AG10803 (cell line): ENCODE measurements around the gene PNPLA7.
"Not testable (repeated sequence)": the region's sequence is repeated elsewhere in the genome, so short reads cannot be mapped to it uniquely, and the experiment has no call there.

ENCODE experiments used
- DNase-seq: peaks from one replicate; pipeline ENCODE4 v3.0.0; 2010; ENCODE audit warnings: low read depth
- H3K4me3 ChIP-seq: 2 replicates; pipeline ENCODE4 v1.5.1; 2011; ENCODE audit warnings: mild to moderate bottlenecking, low read length, control low read depth
- TF ChIP-seq, protein P1 (sequence below): conservative IDR thresholded peaks from 2 replicates; pipeline ENCODE4 v1.5.1; 2011; ENCODE audit warnings: mild to moderate bottlenecking, low read length, control low read depth, inconsistent platforms

The PNPLA7 gene

GRCh38 chr9:137550231-137550621 is at the start of gene PNPLA7:
TSS of gene PNPLA7 (minus strand) at chr9:137550402. CDS start at chr9:137550197, 205 bp downstream.
- TF ChIP-seq, protein P1, sequence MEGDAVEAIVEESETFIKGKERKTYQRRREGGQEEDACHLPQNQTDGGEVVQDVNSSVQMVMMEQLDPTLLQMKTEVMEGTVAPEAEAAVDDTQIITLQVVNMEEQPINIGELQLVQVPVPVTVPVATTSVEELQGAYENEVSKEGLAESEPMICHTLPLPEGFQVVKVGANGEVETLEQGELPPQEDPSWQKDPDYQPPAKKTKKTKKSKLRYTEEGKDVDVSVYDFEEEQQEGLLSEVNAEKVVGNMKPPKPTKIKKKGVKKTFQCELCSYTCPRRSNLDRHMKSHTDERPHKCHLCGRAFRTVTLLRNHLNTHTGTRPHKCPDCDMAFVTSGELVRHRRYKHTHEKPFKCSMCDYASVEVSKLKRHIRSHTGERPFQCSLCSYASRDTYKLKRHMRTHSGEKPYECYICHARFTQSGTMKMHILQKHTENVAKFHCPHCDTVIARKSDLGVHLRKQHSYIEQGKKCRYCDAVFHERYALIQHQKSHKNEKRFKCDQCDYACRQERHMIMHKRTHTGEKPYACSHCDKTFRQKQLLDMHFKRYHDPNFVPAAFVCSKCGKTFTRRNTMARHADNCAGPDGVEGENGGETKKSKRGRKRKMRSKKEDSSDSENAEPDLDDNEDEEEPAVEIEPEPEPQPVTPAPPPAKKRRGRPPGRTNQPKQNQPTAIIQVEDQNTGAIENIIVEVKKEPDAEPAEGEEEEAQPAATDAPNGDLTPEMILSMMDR, result no peak
- H3K4me3 ChIP-seq, result peak within 1 kb of the TSS; percentile 67
- DNase-seq, result peak; percentile 62

- DNase-seq, result no peak
- H3K4me3 ChIP-seq, result no peak overlapping the region
- TF ChIP-seq, protein P1, result no peak
Measured at GRCh38 chr9:137598943-137599342, 48.7 kb upstream of the PNPLA7 start.

DNA sequence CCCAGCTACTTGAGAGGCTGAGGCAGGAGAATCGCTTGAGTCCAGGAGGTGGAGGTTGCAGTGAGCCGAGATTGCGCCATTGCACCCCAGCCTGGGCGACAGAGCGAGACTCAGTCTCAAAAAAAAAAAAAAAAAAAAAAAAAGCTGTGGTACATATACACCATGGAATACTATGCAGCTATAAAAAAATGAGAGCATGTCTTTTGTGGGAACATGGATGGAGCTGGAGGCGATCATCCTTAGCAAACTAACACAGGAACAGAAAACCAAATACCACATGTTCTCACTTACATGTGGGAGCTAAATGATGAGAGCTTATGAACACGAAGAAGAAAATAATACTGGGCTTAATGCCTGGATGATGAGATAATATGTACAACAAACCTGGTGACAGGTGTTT is 46.4 kb upstream of the PNPLA7 start:
- H3K4me3 ChIP-seq, DNase-seq: not testable (repeated sequence)

- TF ChIP-seq, protein P1, result no peak
- H3K4me3 ChIP-seq, result no peak overlapping the region
- DNase-seq, result no peak
Measured at GRCh38 chr9:137593176-137593575, 43.0 kb upstream of the PNPLA7 start.

- no peak for DNase-seq
- no peak overlapping the region for H3K4me3 ChIP-seq
- TF ChIP-seq, protein P1, result no peak
Measured at GRCh38 chr9:137592767-137593166, 42.6 kb upstream of the PNPLA7 start.

DNA sequence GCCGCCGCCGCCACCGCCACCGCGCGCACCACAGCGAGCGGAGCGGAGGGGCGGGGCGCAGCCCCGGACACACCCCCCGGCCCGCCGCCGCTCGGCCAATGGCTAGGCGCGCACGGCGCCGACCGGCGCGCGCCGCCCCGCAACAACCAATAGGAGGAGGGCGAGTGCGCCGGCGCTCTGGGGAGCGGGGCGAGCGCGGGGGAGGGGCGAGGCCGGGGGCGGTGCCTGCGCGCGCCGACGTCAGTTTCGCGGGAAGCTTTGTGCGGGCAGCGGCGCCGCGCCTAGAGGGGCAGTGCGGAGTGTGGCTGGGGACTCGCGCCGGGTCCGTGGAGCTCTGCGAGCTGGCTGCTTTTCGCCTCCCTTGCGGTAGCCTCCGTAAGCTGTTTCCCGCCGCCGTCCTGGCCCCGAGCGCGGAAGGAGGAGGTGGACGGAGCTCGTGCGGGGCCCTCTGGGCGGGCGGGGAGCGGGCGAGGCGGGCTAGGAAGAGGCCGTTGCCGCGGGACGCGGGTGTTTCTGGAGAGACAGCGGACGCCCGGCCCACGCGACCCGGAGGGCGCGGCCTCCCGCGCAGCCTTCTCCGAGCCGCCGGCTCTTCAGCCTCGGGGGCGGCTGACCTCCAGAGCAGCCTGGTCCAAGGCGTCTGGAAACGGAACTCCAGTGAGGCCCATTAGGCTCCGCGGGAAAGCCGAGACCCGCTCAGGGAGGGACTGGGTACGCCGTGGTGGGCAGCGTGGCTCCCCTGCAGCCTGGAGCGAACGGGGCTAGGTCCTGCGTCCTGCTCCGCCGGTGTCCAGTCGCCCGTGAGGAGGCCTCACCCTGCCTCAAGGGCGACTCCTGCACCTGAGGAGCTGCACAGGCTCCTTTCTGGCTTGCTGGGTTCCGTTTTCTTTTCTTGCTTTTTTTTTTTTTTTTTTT is 40.5 kb upstream of the PNPLA7 start, which contains the start of gene ZMYND19:
ZMYND19 (minus strand) TSS at position 44 of the 915 bp plus-strand sequence. CDS start 249 bp downstream, outside the sequence.
- peak within 1 kb of the TSS; percentile 76 for H3K4me3 ChIP-seq
- DNase-seq, result peak; percentile 78
- TF ChIP-seq, protein P1, result no peak

DNA sequence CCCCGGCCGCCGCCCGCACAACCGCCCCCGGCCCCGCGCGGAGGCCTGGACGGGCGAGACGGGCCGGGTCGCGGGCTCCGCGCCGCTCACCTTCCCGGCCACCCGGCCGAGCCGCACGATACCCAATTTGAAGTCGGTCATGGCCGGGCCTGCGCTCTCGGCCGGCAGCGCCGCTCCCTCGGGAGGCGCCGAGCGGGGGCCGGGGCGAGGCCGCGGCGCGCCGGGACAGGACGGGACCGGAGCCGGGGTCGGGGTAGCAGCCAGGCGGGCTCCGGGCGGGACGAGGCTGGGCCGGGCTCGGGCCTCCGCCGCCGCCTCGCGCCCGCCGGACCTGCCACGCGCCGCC is 39.9 kb upstream of the PNPLA7 start:
- H3K4me3 ChIP-seq, result peak overlapping the region; percentile 71
- TF ChIP-seq, protein P1, result no peak
- DNase-seq, result no peak
